Measurements from ENCODE around the gene CDH24.
"Not testable (repeated sequence)": the region's sequence is repeated elsewhere in the genome, so short reads cannot be mapped to it uniquely, and the experiment has no call there.

The CDH24 gene

GRCh38 chr14:23021434-23021833, 35.9 kb downstream of the CDH24 start:
- no peak for DNase-seq (ENCODE audit: low read depth)

- DNase-seq (ENCODE audit: low read depth) = no peak
Observed at GRCh38 chr14:23020143-23021128, 36.9 kb downstream of the CDH24 start.

GRCh38 chr14:23018107-23018506, 39.2 kb downstream of the CDH24 start:
- no peak for DNase-seq (ENCODE audit: low read depth)

GRCh38 chr14:23017091-23017490, 40.2 kb downstream of the CDH24 start:
- no peak for DNase-seq (ENCODE audit: low read depth)

- no peak for DNase-seq (ENCODE audit: low read depth)
Observed at GRCh38 chr14:23015618-23016017, 41.7 kb downstream of the CDH24 start.

- not testable (repeated sequence) for DNase-seq (ENCODE audit: low read depth)
Observed at GRCh38 chr14:23013749-23014054, 43.6 kb downstream of the CDH24 start.

GRCh38 chr14:23013054-23013748, 44.1 kb downstream of the CDH24 start:
- DNase-seq (ENCODE audit: low read depth) = no peak

- no peak for DNase-seq (ENCODE audit: low read depth)
Observed at GRCh38 chr14:23009939-23010726, 47.2 kb downstream of the CDH24 start, which contains the start of gene C14orf93. TSS of gene C14orf93 (minus strand) at chr14:23010143. CDS start at chr14:22999023, 11,120 bp downstream.

GRCh38 chr14:23009483-23009938, 47.8 kb downstream of the CDH24 start:
- DNase-seq (ENCODE audit: low read depth) = no peak

- DNase-seq (ENCODE audit: low read depth) = no peak
Observed at GRCh38 chr14:23008831-23009230, 48.5 kb downstream of the CDH24 start.

GRCh38 chr14:23006544-23007419, 50.5 kb downstream of the CDH24 start:
- DNase-seq (ENCODE audit: low read depth) = peak; percentile 86

- DNase-seq (ENCODE audit: low read depth) = no peak
Observed at GRCh38 chr14:23006188-23006534, 51.2 kb downstream of the CDH24 start.

GRCh38 chr14:23005451-23006187, 51.7 kb downstream of the CDH24 start:
- DNase-seq (ENCODE audit: low read depth) = no peak

GRCh38 chr14:23004274-23004673, 53.0 kb downstream of the CDH24 start:
- not testable (repeated sequence) for DNase-seq (ENCODE audit: low read depth)

GRCh38 chr14:23002592-23002991, 54.7 kb downstream of the CDH24 start:
- DNase-seq (ENCODE audit: low read depth) = no peak

- DNase-seq (ENCODE audit: low read depth) = no peak
Observed at GRCh38 chr14:23000860-23001259, 56.5 kb downstream of the CDH24 start.

- no peak for DNase-seq (ENCODE audit: low read depth)
Observed at GRCh38 chr14:22998329-22999012, 58.8 kb downstream of the CDH24 start.

- DNase-seq (ENCODE audit: low read depth) = no peak
Observed at GRCh38 chr14:22997676-22998323, 59.5 kb downstream of the CDH24 start.

Data from CMK (cell line).